ENCODE measurements around the gene DNAAF9.
"Not testable (repeated sequence)": the region's sequence is repeated elsewhere in the genome, so short reads cannot be mapped to it uniquely, and the experiment has no call there.

The DNAAF9 gene

GRCh38 chr20:3430376-3431069, 23.1 kb upstream of the DNAAF9 start:
- H3K4me3 ChIP-seq (ENCODE audit: low read depth, low read length), result no peak overlapping the region
- no peak for TF ChIP-seq CTCF (IDR thresholded peaks at IDR 0.05; ENCODE audit: insufficient read depth, low read depth, low read length, missing control alignments)
- DNase-seq (ENCODE audit: low read depth), result peak; percentile 79

- not testable (repeated sequence) for H3K4me3 ChIP-seq (ENCODE audit: low read depth, low read length); DNase-seq (ENCODE audit: low read depth)
These were observed 19.3 kb upstream of the DNAAF9 start for GRCh38 chr20:3426766-3427165.

GRCh38 chr20:3423126-3423525, 15.7 kb upstream of the DNAAF9 start:
- DNase-seq (ENCODE audit: low read depth), result no peak
- no peak for TF ChIP-seq CTCF (IDR thresholded peaks at IDR 0.05; ENCODE audit: insufficient read depth, low read depth, low read length, missing control alignments)

GRCh38 chr20:3421985-3422384, 14.5 kb upstream of the DNAAF9 start:
- no peak overlapping the region for H3K4me3 ChIP-seq (ENCODE audit: low read depth, low read length)
- DNase-seq (ENCODE audit: low read depth), result no peak
- no peak for TF ChIP-seq CTCF (IDR thresholded peaks at IDR 0.05; ENCODE audit: insufficient read depth, low read depth, low read length, missing control alignments)

More at GRCh38 chr20:3423126-3423525, 15.7 kb upstream of the DNAAF9 start:
- H3K4me3 ChIP-seq (ENCODE audit: low read depth, low read length), result no peak overlapping the region

GRCh38 chr20:3420211-3420707, 12.8 kb upstream of the DNAAF9 start:
- H3K4me3 ChIP-seq (ENCODE audit: low read depth, low read length), result no peak overlapping the region
- TF ChIP-seq CTCF (IDR thresholded peaks at IDR 0.05; ENCODE audit: insufficient read depth, low read depth, low read length, missing control alignments), result no peak
- DNase-seq (ENCODE audit: low read depth), result peak; percentile 87

GRCh38 chr20:3418161-3418560, 10.7 kb upstream of the DNAAF9 start:
- H3K4me3 ChIP-seq (ENCODE audit: low read depth, low read length); DNase-seq (ENCODE audit: low read depth): not testable (repeated sequence)

- DNase-seq (ENCODE audit: low read depth), result no peak
- no peak for TF ChIP-seq CTCF (IDR thresholded peaks at IDR 0.05; ENCODE audit: insufficient read depth, low read depth, low read length, missing control alignments)
- H3K4me3 ChIP-seq (ENCODE audit: low read depth, low read length), result no peak overlapping the region
These were observed 6.7 kb upstream of the DNAAF9 start for GRCh38 chr20:3414122-3414521.

- no peak for DNase-seq (ENCODE audit: low read depth)
- TF ChIP-seq CTCF (IDR thresholded peaks at IDR 0.05; ENCODE audit: insufficient read depth, low read depth, low read length, missing control alignments), result no peak
- H3K4me3 ChIP-seq (ENCODE audit: low read depth, low read length), result no peak overlapping the region
These were observed 6.0 kb upstream of the DNAAF9 start for GRCh38 chr20:3413393-3413889.
